ENCODE measurements around the gene RALGPS1.

Gene RALGPS1

DNA sequence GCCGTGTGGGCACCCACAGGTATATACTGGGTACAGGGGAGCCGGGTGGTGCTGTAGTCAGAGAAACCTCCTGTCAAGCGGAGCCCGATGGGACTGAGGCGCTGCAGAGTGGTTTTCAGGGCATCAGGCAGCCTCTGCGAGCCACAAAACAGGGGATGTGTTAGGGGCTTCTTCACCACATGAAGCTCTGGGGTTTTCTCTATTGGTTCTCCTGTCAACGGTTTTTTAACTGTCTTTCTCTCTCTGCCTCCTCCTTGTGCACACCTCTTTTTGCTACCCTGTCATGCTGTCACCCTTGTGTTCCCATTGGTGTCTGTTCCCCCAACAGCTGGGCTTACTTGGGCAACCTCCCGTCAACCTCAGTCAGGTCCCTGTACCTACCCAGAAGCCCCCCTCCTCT is 19.9 kb downstream of the RALGPS1 start:
- no peaks in the 10 kb centered on the region for H3K27me3 ChIP-seq (ENCODE audit: control insufficient read depth, insufficient read depth, low read length)
- H3K4me1 ChIP-seq (ENCODE audit: control insufficient read depth, insufficient read depth, low read length) = no peaks in the 10 kb centered on the region; the same call in 1 of the 2 replicates
- no peaks in the 10 kb centered on the region for H3K36me3 ChIP-seq (ENCODE audit: control insufficient read depth, insufficient read depth, low read length)
- H3K27ac ChIP-seq (ENCODE audit: low read depth, low read length) = no peak overlapping the region
- H3K4me3 ChIP-seq (ENCODE audit: low read depth, low read length) = no peak overlapping the region
- no peak overlapping the region for H3K9ac ChIP-seq (ENCODE audit: low read depth, low read length)
- no peaks in the 10 kb centered on the region for H3K9me3 ChIP-seq (ENCODE audit: control insufficient read depth, insufficient read depth, low read length)

DNA sequence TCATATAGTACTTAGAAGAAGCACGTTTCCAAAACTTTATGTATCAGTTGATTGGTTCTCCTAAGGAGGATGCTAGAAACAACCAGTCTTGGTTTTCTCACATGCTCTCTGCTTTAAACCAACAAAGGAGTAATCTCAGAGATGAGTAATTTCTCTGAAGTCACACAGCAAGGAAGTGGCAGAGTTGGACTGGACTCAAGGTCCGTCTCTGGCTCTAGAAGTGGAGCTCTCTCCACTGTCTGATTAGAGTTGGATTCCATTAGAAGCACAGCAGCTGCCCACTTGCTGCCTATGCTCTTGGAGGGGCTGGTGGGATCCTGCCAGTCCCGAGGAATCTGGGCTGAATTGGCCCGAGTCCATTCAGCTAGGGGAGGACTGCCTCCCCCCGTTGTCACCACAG is 21.0 kb downstream of the RALGPS1 start:
- H3K27me3 ChIP-seq (ENCODE audit: control insufficient read depth, insufficient read depth, low read length) = no peaks in the 10 kb centered on the region
- no peak overlapping the region for H3K4me3 ChIP-seq (ENCODE audit: low read depth, low read length)
- no peak overlapping the region for H3K9ac ChIP-seq (ENCODE audit: low read depth, low read length)
- H3K4me1 ChIP-seq (ENCODE audit: control insufficient read depth, insufficient read depth, low read length) = no peaks in the 10 kb centered on the region; the same call in 1 of the 2 replicates
- no peak overlapping the region for H3K27ac ChIP-seq (ENCODE audit: low read depth, low read length)
- H3K36me3 ChIP-seq (ENCODE audit: control insufficient read depth, insufficient read depth, low read length) = no peaks in the 10 kb centered on the region
- no peaks in the 10 kb centered on the region for H3K9me3 ChIP-seq (ENCODE audit: control insufficient read depth, insufficient read depth, low read length)

DNA sequence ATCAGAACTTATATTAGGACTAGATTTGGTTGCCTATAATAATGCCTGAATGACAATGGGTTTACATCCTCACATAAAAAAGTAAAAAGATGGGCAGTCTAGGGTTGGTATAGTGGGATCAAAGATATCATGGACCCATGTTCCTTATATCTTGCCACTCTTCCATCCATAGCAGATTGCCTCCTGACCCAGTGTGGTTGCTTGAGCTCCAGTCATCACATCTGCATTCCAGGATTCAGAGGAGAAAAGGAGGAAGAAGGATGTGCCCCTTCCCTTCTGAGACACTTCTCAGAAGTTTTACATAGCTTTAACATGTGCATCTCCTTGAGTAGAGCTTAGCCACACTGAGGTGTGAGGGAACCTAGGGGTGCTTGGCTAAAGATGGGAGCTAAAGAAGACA is 22.9 kb downstream of the RALGPS1 start:
- no peak overlapping the region for H3K9ac ChIP-seq (ENCODE audit: low read depth, low read length)
- no peak overlapping the region for H3K4me3 ChIP-seq (ENCODE audit: low read depth, low read length)
- H3K4me1 ChIP-seq (ENCODE audit: control insufficient read depth, insufficient read depth, low read length) = no peaks in the 10 kb centered on the region; the same call in 1 of the 2 replicates
- no peaks in the 10 kb centered on the region for H3K36me3 ChIP-seq (ENCODE audit: control insufficient read depth, insufficient read depth, low read length)
- no peaks in the 10 kb centered on the region for H3K9me3 ChIP-seq (ENCODE audit: control insufficient read depth, insufficient read depth, low read length)
- no peak overlapping the region for H3K27ac ChIP-seq (ENCODE audit: low read depth, low read length)
- H3K27me3 ChIP-seq (ENCODE audit: control insufficient read depth, insufficient read depth, low read length) = no peaks in the 10 kb centered on the region

DNA sequence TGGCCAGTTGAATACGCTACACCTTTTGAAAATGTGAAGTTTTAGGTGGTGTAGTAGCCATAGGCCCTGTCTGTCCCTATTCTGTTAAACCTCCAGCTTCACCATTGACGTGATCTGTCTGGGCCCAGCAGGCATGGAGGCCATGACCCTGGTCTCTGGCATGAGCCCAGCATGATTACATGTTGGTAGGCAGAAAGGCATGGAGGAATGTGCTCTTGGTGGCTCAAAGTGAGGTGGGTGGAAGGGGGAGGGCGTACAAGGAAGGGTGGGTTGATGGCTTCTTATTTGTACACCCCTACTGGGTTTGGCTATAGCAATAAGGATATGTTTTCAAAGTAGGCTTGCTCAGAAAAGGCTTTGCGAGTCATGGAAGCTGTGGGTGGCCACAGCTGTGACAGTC is 23.7 kb downstream of the RALGPS1 start:
- Histone ChIP-seq H3K9me3 (ENCODE audit: control insufficient read depth, insufficient read depth, low read length) (no peaks in the 10 kb centered on the region), H3K4me3 (ENCODE audit: low read depth, low read length) (no peak overlapping the region), H3K27ac (ENCODE audit: low read depth, low read length) (no peak overlapping the region), H3K27me3 (ENCODE audit: control insufficient read depth, insufficient read depth, low read length) (no peaks in the 10 kb centered on the region), H3K36me3 (ENCODE audit: control insufficient read depth, insufficient read depth, low read length) (no peaks in the 10 kb centered on the region), H3K9ac (ENCODE audit: low read depth, low read length) (no peak overlapping the region), H3K4me1 (ENCODE audit: control insufficient read depth, insufficient read depth, low read length) (no peaks in the 10 kb centered on the region; the same call in 1 of the 2 replicates)

DNA sequence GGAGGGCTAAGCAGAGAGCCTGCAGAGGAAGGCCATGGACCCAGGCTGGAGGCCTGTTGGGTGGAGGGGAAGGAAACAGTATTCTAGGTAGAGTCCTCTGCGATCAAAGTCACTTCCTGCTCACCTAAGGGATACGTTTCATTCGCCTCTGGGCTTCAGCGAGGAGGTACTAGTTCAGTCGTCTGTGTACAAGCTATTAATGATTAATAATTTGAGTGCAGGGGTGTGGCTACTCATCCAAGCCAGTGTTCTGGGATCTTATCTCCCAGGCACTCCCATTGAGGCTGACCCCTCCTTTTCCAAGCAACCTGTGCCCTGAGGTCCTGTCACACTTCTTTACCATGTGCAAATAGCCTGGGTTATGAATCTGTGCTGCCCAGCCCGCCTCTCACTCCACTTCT is 25.2 kb downstream of the RALGPS1 start:
- Histone ChIP-seq H3K9ac (ENCODE audit: low read depth, low read length) (no peak overlapping the region), H3K36me3 (ENCODE audit: control insufficient read depth, insufficient read depth, low read length) (no peaks in the 10 kb centered on the region), H3K27me3 (ENCODE audit: control insufficient read depth, insufficient read depth, low read length) (no peaks in the 10 kb centered on the region), H3K4me1 (ENCODE audit: control insufficient read depth, insufficient read depth, low read length) (no peaks in the 10 kb centered on the region; the same call in 1 of the 2 replicates), H3K4me3 (ENCODE audit: low read depth, low read length) (no peak overlapping the region), H3K27ac (ENCODE audit: low read depth, low read length) (no peak overlapping the region), H3K9me3 (ENCODE audit: control insufficient read depth, insufficient read depth, low read length) (no peaks in the 10 kb centered on the region)

DNA sequence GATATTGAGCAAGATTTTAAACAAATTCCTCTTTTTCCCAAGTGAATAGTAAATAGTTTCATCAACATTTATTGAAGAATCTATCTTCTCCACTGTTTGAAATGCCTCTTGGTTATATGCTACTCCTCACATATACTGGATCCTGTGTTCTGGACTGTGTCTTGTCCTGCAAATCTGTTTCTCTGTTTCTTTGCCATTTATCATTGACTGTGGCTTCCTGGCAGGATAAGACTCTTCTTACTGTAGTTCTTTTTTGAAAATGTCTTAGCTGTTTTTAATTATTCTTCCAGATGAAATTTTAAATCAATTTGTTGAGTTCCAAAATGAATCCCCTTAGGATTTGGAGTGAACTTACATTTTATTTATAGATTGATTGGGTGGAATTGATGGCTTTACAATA is 27.8 kb downstream of the RALGPS1 start:
- no peaks in the 10 kb centered on the region for H3K36me3 ChIP-seq (ENCODE audit: control insufficient read depth, insufficient read depth, low read length)

DNA sequence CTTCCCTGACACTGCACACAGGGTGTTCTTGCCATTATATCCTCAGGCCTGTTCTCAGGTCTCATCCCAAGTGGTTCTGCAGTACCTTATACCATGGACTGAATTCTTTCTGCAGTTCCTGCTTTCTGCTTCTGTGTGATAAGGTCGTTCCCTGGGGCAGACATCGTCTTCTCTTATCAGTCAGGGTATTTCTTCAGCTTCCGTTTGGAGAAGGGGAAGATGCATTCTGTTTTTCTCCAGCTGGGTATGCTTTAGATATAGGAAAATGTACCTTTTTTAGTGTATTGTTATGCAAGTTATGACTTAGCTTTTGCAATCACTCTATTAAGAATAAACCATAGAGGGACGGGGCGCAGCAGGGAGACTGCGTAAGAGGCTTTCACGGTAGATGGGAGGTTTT is 31.1 kb downstream of the RALGPS1 start:
- Histone ChIP-seq H3K4me3 (ENCODE audit: low read depth, low read length) (no peak overlapping the region), H3K27me3 (ENCODE audit: control insufficient read depth, insufficient read depth, low read length) (no peaks in the 10 kb centered on the region), H3K4me1 (ENCODE audit: control insufficient read depth, insufficient read depth, low read length) (peaks cover 7% of the 10 kb centered on the region), H3K36me3 (ENCODE audit: control insufficient read depth, insufficient read depth, low read length) (no peaks in the 10 kb centered on the region), H3K27ac (ENCODE audit: low read depth, low read length) (no peak overlapping the region), H3K9ac (ENCODE audit: low read depth, low read length) (no peak overlapping the region), H3K9me3 (ENCODE audit: control insufficient read depth, insufficient read depth, low read length) (no peaks in the 10 kb centered on the region)

More for the DNA sequence above, 27.8 kb downstream of the RALGPS1 start:
- no peaks in the 10 kb centered on the region for H3K9me3 ChIP-seq (ENCODE audit: control insufficient read depth, insufficient read depth, low read length)
- H3K4me1 ChIP-seq (ENCODE audit: control insufficient read depth, insufficient read depth, low read length) = peaks cover 3% of the 10 kb centered on the region
- no peak overlapping the region for H3K4me3 ChIP-seq (ENCODE audit: low read depth, low read length)
- H3K27me3 ChIP-seq (ENCODE audit: control insufficient read depth, insufficient read depth, low read length) = no peaks in the 10 kb centered on the region
- H3K9ac ChIP-seq (ENCODE audit: low read depth, low read length) = no peak overlapping the region
- H3K27ac ChIP-seq (ENCODE audit: low read depth, low read length) = no peak overlapping the region

DNA sequence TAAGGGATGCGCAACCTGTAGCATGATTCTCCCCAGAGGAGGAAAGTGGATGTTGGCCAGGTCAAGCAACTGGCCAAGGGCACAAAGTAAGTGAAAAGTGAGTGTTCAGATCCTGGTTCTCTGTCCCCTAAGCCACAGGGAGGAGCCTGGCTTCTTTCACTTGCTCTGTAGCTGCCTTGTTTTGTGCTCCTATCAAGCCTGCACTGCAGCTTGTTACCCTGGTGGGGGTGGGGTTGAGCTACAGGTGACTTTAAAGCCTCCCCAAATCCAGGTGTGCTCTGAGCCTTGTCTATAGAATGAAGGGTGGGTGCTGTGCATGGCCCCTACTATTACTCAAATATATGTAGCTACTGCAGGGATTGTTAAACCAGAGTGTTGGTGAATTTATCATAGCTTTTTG is 32.9 kb downstream of the RALGPS1 start:
- Histone ChIP-seq H3K36me3 (ENCODE audit: control insufficient read depth, insufficient read depth, low read length) (no peaks in the 10 kb centered on the region), H3K27ac (ENCODE audit: low read depth, low read length) (no peak overlapping the region), H3K4me1 (ENCODE audit: control insufficient read depth, insufficient read depth, low read length) (peaks cover 7% of the 10 kb centered on the region), H3K4me3 (ENCODE audit: low read depth, low read length) (no peak overlapping the region), H3K27me3 (ENCODE audit: control insufficient read depth, insufficient read depth, low read length) (no peaks in the 10 kb centered on the region), H3K9ac (ENCODE audit: low read depth, low read length) (no peak overlapping the region), H3K9me3 (ENCODE audit: control insufficient read depth, insufficient read depth, low read length) (no peaks in the 10 kb centered on the region)

DNA sequence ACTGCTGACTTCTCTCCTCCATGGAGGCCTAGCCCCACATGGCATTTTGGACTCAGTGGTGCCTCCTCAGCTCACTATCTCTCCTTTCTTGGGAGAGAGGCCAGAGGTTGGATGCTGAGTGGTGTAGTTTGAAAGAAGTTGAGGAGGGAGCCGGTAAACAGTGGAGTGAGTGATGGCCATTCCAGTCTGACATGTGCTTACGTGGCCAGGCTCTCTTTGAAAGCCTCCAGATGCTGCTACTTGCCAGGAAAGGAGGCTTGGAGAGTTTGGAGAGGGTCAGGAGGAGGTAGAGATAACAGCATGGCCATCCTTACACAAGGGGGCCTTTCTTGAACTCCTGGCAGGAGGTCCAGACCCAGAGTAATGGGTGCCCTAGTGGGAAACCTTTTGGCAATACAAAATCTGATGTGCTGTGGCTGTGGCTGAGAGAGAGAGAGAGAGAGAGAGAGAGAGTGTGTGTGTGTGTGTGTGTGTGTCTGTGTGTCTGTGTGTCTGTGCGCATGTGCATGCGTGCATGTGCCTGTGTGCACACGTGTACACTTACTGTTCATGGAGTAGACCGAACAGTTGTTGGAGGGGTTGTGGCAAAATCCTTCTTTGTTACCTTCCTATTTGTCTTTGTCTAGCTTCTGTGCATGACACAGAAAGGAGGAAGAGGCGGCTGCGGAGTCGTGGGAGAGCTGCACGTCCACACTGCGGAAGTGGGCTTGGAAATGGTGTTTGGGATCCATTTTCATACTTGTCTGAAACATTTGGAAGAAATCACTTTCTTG is 37.8 kb downstream of the RALGPS1 start:
- Histone ChIP-seq H3K36me3 (ENCODE audit: control insufficient read depth, insufficient read depth, low read length) (no peaks in the 10 kb centered on the region), H3K27ac (ENCODE audit: low read depth, low read length) (no peak overlapping the region), H3K4me1 (ENCODE audit: control insufficient read depth, insufficient read depth, low read length) (peaks cover 4% of the 10 kb centered on the region), H3K9ac (ENCODE audit: low read depth, low read length) (no peak overlapping the region), H3K9me3 (ENCODE audit: control insufficient read depth, insufficient read depth, low read length) (no peaks in the 10 kb centered on the region), H3K27me3 (ENCODE audit: control insufficient read depth, insufficient read depth, low read length) (no peaks in the 10 kb centered on the region), H3K4me3 (ENCODE audit: low read depth, low read length) (no peak overlapping the region)

- Histone ChIP-seq H3K9ac (ENCODE audit: low read depth, low read length) (no peak overlapping the region), H3K4me1 (ENCODE audit: control insufficient read depth, insufficient read depth, low read length) (no peaks in the 10 kb centered on the region), H3K4me3 (ENCODE audit: low read depth, low read length) (no peak overlapping the region), H3K9me3 (ENCODE audit: control insufficient read depth, insufficient read depth, low read length) (no peaks in the 10 kb centered on the region), H3K27ac (ENCODE audit: low read depth, low read length) (no peak overlapping the region), H3K27me3 (ENCODE audit: control insufficient read depth, insufficient read depth, low read length) (no peaks in the 10 kb centered on the region), H3K36me3 (ENCODE audit: control insufficient read depth, insufficient read depth, low read length) (no peaks in the 10 kb centered on the region)
Measured at GRCh38 chr9:126953041-126953809, 38.6 kb downstream of the RALGPS1 start.

GRCh38 chr9:126955811-126956210 is 41.2 kb downstream of the RALGPS1 start:
- H3K9ac ChIP-seq (ENCODE audit: low read depth, low read length) = no peak overlapping the region
- H3K4me1 ChIP-seq (ENCODE audit: control insufficient read depth, insufficient read depth, low read length) = no peaks in the 10 kb centered on the region
- H3K36me3 ChIP-seq (ENCODE audit: control insufficient read depth, insufficient read depth, low read length) = no peaks in the 10 kb centered on the region
- H3K27ac ChIP-seq (ENCODE audit: low read depth, low read length) = no peak overlapping the region
- H3K27me3 ChIP-seq (ENCODE audit: control insufficient read depth, insufficient read depth, low read length) = no peaks in the 10 kb centered on the region
- no peaks in the 10 kb centered on the region for H3K9me3 ChIP-seq (ENCODE audit: control insufficient read depth, insufficient read depth, low read length)
- H3K4me3 ChIP-seq (ENCODE audit: low read depth, low read length) = no peak overlapping the region
